C4-2B (cell line): ENCODE results near the gene DEFB132.
A peak's percentile ranks its signal among the peaks of the same experiment; 100 is the strongest.

ENCODE experiments used
- H3K27ac ChIP-seq: fragments of 450-650 bp; 2 replicates; pipeline ENCODE4 v1.5.1; 2017
- CTCF ChIP-seq: fragments of 450-650 bp; conservative IDR thresholded peaks from 2 replicates; pipeline ENCODE4 v1.5.1; 2017; ENCODE audit warnings: mild to moderate bottlenecking
- ZFX ChIP-seq: fragments of 450-650 bp; IDR thresholded peaks from 2 replicates; pipeline ENCODE4 v1.6.1; 2017

Gene DEFB132

DNA sequence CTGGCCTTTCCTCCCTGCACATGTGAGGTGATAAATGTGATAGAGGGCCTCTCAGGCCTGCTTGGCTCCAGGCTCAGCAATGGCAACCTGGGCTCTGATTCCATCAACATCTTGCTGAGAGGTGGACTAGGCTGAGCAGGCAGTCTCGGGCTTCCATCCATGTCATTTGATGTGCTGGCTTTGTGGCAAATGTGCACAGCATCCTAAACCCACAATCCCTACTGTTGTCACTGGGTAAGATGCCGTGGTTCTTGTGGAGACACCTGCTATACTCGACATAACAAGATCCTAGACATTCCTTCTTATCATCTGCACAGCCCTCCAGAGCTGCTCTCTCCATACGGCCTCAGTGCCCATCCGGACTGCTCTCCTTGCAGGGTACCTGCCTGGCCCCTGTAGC lies 37.1 kb downstream of the DEFB132 start:
- no peak overlapping the region for H3K27ac ChIP-seq
- TF ChIP-seq ZFX (no peak), CTCF (no peak)

- TF ChIP-seq CTCF = no peak
- TF ChIP-seq ZFX = no peak
- no peak overlapping the region; the same call in 1 of the 2 replicates for H3K27ac ChIP-seq
Measured at GRCh38 chr20:295804-296203, 38.3 kb downstream of the DEFB132 start.

DNA sequence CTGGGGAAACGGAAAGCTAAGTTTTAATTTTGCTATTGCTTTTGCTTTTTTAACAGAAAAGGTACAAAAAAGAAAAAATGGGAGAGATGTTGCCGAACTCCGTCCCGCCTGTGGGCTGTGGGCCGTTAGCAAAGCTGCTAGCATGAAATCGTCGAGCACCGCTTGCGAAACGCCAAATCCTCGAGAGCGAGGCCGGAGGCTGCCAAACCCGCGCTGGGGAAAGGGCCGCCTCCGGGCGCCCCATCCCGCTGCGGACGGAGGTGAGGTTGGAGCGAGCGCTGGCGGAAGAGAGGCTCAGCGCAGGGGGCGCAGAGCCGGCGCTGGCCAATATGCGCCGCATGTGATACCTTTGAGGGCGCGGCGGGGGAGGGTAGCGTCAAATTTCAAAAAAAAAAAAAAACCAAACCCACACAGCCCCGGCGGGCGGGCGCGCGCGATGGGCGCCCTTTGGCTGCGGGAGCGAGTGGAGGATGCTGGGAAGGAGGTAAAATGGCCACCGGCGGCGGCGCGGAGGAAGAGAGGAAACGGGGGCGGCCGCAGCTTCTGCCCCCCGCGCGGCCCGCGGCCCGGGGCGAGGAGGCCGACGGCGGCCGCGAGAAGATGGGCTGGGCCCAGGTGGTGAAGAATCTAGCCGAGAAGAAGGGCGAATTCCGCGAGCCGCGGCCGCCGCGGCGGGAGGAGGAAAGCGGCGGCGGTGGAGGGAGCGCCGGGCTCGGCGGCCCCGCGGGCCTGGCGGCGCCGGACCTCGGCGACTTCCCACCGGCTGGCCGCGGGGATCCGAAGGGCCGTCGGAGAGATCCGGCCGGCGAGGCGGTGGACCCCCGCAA lies 39.8 kb downstream of the DEFB132 start, which contains the start of gene ZCCHC3:
ZCCHC3 (plus strand) TSS at position 473 of the 827 bp plus-strand sequence; CDS start at position 490, 17 bp downstream.
- TF ChIP-seq ZFX = no peak; the same call in 1 of the 2 replicates
- H3K27ac ChIP-seq = peak within 1 kb of the TSS; percentile 100

GRCh38 chr20:297925-298775 lies 40.6 kb downstream of the DEFB132 start:
- no peak for TF ChIP-seq CTCF
- TF ChIP-seq ZFX = peak; percentile 97
- peak overlapping the region; percentile 100 for H3K27ac ChIP-seq

GRCh38 chr20:298776-299391 lies 41.4 kb downstream of the DEFB132 start:
- TF ChIP-seq ZFX (no peak), CTCF (no peak)
- H3K27ac ChIP-seq = peak overlapping the region; percentile 100

DNA sequence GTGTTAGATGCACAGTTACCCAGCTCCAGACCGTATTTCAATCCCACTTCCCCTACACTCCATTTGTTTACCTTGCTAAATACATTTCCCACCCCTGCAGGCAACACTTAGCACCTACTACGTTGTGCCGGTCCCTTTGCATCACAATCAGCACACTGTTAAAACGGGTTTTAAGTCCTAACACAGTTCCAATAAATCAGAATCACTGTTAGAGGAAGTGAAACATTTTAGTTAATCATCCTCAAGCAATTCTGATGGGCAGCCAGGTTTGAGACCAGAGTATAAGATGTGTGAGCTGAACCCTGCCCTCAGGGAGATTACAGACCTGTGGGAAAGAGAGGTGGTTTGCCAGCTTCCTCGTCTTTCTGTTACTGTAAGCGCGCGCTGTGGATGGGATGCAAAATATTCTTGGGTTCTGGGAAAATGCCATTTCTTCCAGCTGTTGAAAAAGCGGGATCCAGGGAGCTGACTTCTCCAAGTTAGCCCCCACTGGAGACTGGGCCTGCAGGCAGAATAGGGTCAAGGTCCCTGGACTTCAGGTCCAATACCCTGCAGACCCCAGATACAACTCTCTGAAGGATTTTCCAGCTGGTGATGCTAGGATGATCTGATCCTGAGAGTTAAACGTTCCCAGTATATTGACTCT lies 42.9 kb downstream of the DEFB132 start:
- TF ChIP-seq CTCF = no peak
- TF ChIP-seq ZFX = no peak
- H3K27ac ChIP-seq = peak overlapping the region; percentile 9
